SIG-M5 treated with dmso at 0.1 percent for 504 hours (cell line): ENCODE measurements around the gene RUVBL1.

Experiments
- DNase-seq: peaks from one replicate; lab custom pipeline; 2025; ENCODE audit not compliant: unreplicated experiment; lab: John Stamatoyannopoulos, UW

RUVBL1 gene

GRCh38 chr3:128083980-128084674 is 39.5 kb downstream of the RUVBL1 start:
- DNase-seq, result no peak

DNA sequence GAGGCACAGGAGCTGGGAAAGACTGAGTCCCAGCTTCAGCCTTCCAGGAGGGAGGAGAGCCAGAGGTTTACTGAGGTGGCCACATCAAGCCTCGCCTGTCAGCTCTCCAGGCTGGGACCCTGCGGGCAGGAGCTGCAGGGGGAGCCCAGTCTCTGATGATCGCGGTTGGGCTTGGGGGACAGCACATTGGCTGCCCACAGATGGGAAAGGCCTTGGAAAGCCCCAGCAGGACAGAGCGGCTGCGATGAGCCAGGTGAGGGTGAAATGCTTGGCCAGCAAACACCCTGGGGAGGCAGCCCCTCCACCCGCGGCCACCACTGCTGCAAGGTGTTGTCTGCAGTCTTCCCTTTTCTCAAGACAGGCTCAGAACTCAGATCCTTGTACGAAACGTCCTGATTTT is 40.2 kb downstream of the RUVBL1 start:
- DNase-seq, result no peak

- no peak for DNase-seq
Measured at GRCh38 chr3:128082546-128082945, 41.1 kb downstream of the RUVBL1 start.

DNA sequence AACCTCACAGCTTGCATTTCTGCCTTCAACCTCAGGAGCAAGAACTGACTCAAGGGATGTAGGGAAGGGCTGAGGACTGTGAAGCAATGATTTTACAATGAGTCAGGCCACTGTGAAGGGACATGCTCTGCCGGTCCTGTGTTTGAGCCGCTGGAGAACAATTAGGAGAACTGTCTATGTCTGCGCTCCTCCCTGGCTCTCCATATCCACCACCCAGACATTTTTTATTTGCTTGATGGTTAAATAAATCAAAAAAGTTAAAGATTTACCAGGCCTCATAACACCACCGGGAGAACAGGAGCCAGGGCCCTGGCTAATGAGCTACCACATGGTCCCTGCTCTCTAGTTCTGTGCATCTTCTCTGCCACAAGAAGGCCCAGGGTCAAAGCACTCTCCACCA is 41.8 kb downstream of the RUVBL1 start:
- DNase-seq, result no peak

GRCh38 chr3:128081226-128081625 is 42.4 kb downstream of the RUVBL1 start:
- DNase-seq, result no peak

- no peak for DNase-seq
Measured at GRCh38 chr3:128080323-128081080, 43.1 kb downstream of the RUVBL1 start.

GRCh38 chr3:128079823-128080222 is 43.8 kb downstream of the RUVBL1 start:
- DNase-seq, result no peak

- no peak for DNase-seq
Measured at GRCh38 chr3:128078875-128079274, 44.7 kb downstream of the RUVBL1 start.

GRCh38 chr3:128078322-128078721 is 45.3 kb downstream of the RUVBL1 start:
- no peak for DNase-seq

GRCh38 chr3:128077665-128078064 is 45.9 kb downstream of the RUVBL1 start:
- no peak for DNase-seq

DNA sequence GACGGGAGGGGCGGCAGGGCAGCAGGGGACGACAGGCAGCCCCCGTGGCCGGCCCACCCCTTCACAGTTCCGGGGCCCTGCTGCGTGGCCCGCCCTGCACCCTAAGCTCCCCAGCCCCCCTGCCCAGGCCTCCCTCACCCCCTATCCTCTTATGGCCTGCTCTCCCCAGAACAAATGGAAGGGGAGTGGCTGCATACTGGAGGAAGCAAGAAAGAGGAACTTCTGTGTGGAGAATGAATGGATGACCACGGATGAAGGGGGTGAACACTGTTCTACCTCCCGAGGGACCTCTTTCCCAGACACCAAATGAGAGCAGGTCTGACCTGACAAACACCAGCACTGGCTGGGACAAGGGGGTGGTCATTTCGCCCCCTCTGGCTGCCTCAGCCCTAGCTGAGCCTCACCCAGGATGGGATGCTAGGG is 46.4 kb downstream of the RUVBL1 start:
- DNase-seq, result peak; percentile 51

- no peak for DNase-seq
Measured at GRCh38 chr3:128076483-128077201, 47.0 kb downstream of the RUVBL1 start.

GRCh38 chr3:128075522-128076482 is 47.8 kb downstream of the RUVBL1 start:
- DNase-seq, result no peak

- no peak for DNase-seq
Measured at GRCh38 chr3:128074851-128075521, 48.6 kb downstream of the RUVBL1 start.

DNA sequence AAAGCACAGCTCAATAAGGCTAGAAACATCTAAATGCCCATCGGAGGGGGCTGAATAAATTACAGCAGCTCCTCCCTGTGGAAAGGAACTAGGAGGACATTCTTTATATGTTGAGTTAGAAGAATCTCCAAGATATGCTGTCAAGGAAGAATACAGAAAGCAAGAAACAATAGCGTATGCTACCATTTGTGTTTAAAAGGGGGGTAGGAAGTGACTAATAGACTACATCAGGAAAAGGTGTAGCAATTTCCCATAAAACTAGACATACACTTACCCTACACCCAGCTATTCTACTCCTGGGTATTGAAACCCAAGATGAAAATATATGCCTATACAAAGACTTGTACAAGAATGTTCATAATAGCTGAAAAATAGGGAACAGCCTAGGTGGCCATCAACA is 49.8 kb downstream of the RUVBL1 start:
- DNase-seq, result no peak

GRCh38 chr3:128073185-128073725 is 50.4 kb downstream of the RUVBL1 start:
- no peak for DNase-seq

DNA sequence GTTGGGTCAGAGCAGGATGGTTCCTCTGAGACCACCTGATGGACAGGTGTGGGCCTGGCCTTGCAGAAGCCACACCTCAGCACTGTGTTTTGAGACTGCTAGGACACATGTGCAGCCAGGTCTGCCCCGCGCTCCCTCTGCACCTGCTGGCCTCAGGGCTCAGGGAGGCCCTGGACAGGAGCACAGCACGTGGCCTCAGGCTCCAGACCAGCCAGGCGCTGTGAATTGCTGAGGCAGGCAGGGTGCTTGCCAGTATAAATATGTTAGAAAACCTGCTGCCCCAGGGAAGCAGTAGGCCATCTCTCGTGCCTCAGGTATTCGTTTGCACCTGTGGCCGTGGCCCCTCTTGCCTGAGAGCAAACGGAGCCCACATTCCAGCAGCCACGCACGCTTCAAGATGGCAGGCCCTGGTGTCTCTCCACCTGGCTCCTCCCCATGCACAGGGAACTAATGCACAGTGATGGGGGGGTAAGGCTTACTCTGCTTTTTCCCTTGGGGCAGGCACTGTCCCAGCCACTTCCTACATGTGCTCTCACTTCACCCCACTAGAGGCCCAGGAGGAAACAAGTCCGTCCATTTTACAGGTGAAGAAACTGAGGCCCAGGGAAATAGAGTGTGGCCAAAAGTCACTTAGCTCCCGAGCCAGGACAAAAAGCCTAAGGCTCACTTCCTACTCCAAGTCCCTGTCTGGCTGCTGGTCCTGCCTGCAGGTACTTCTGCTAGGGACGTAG is 51.0 kb downstream of the RUVBL1 start:
- DNase-seq, result no peak

DNA sequence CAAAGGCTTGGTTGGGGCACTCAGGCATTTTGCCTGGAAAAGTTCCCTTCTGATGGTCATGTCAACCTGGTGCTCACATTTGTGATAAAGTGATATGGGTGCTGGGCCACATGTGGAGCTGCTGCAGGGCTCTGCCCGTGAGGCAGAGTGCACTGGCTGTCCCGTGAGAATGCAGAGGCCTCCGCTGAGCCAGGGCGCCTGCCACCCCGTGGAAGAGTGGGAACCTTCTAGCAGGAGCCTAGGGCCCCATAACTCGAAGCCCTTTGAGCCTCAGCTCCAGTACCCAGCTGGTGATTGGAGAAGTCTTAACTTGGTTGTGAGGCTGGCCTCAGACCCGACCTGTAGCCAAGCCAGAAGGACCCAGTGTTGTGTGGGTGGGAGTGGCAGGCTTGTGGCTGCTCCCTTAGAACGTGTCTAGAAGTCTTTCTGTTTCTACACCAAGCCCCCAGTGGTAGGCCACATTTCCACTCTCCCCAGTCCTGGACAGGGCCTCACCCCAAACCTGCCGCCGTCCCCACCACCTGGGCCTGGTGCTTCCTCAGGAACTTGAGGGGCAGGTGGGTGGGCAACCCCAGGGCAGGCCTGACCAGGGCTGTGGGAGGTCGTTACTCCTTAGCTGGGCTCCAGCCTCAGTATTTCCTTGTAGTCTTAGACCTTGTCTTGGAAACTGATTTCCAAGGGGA is 51.7 kb downstream of the RUVBL1 start:
- no peak for DNase-seq
